Mesenteric fat pad (tissue), 1 donor: ENCODE measurements around the gene RPA1. TPM values are rescaled to one million over a fixed set of nuclear protein-coding genes. Genes with fewer than 3 reads are reported as not detected.
"Not testable (repeated sequence)": the region's sequence is repeated elsewhere in the genome, so short reads cannot be mapped to it uniquely, and the experiment has no call there.

Source experiments
- DNase-seq: peaks from one replicate; pipeline ENCODE4 v3.0.0-alpha.2; 2020; ENCODE audit warnings: low spot score
- total RNA-seq: library from RNA; stranded (reverse); fragmentation: NEBNext Ultra II Directional; extraction: Animal tissue kit (Norgen Biotek cat#: 25700); gene quantifications from one replicate; pipeline ENCODE4 v1.2.1, GENCODE V29; 2021
- donor health status: DM: yes; HTN: yes; CAD: no.

RPA1 gene
- total RNA-seq, 1 donor from 2014 or later, result 79.4 TPM

DNA sequence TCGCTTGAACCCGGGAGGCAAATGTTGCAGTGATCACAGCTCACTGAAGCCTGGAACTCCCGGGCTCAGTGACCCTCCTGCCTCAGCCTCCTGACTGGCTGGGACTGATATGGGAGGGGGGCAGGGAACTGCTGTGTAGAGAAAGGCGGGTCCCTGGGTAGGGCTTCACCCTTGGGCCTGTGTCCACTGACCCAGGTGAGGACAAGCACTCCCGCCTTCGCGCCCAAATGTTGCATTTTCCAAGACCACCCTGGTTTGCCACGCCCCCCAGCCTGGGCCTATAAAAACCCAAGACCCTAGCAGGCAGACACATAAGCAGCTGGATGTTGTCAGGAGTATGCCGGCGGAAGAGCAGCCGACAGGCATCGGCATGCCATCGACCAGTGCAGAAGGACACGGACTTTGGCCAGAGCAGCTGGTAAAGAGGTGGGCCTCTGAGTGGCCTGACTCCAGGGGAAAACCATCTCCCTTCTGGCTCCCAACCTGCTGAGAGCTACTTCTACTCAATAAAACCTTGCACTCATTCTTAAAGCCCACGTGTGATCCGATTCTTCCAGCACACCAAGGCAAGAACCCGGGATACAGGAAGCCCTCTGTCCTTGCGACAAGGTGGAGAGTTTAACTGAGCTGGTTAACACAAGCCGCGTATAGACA is 19.2 kb upstream of the RPA1 start:
- no peak for DNase-seq

GRCh38 chr17:1813088-1813487 is 16.7 kb upstream of the RPA1 start:
- no peak for DNase-seq

GRCh38 chr17:1820528-1821252 is 9.1 kb upstream of the RPA1 start:
- DNase-seq, result no peak

- DNase-seq, result no peak
Observed at GRCh38 chr17:1829216-1829591, 601 bp upstream of the RPA1 start.

- DNase-seq, result no peak
Observed at GRCh38 chr17:1830288-1830687, 483 bp downstream of the RPA1 start.

DNA sequence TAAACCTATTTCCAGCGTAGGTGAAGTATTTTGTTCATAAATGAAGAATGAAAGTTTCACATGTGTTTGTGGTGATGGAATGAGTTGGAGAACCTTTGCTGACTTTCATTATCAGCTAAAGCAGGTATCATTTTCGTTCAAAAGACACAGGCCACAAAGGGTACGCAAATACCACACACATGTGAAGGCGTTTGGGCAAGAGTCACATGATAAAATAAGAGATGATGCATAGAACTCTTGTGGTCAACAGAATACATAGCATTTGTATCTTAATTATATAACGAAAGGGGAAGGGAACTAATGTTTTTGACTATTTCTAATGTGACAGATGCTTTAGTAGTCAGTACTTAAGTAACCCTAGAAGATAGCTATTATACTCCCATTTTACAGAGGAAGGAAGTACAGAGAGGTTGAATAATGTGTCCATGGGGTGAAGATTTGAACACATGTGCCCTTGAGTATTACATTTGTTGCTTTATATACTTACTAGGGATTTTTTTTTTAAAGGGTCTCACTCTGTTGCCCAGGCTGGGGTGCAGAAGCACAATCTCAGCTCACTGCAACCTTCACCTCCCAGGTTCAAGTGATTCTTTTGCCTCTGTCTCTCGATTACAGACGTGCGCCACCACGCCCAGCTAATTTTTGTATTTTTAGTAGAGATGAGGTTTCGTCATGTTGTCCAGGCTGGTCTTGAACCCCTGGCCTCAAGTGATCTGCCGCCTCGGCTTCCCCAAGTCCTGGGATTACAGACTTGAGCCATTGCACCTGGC is 4.8 kb downstream of the RPA1 start:
- DNase-seq, result no peak

- DNase-seq, result no peak
Observed at GRCh38 chr17:1839516-1839915, 9.7 kb downstream of the RPA1 start.

DNA sequence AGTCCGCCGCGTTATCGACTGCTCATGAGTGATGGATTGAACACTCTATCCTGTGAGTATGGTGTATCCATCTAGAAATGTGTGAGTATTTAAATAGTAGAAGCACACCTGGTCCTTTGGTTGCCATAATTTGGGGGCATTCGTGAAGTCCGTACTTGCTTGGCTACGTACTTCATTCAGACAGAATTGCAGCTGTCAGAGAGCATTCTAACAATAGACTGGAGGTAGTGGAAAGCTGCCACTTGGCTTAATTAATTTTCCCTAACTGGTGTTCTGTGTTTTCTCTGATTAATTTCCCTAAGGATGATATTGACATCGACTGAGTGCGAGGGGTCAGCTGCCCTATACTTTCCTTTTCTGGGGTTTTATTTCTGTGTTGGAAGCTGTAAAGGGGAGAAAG is 14.1 kb downstream of the RPA1 start:
- no peak for DNase-seq

GRCh38 chr17:1847191-1847590 is 17.4 kb downstream of the RPA1 start:
- no peak for DNase-seq

DNA sequence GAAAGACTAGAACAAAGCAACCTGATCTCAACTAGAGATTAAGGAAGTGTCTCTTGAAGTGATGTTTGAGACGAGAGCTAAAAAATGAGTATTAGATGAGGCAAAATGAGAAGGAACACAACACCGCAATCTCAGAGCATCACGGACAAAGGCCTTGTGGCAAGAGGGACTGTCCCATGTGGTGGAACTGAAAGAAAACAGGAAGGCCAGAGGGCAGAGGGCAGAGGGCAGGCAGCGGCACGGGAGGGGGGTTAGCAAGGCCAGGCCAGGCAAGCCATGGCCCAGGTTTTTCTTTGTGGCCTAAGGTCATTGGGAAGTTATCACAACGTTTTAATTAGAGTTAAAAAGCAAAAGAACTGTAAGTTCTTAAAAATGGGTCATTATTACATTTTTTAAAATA is 22.5 kb downstream of the RPA1 start:
- no peak for DNase-seq

DNA sequence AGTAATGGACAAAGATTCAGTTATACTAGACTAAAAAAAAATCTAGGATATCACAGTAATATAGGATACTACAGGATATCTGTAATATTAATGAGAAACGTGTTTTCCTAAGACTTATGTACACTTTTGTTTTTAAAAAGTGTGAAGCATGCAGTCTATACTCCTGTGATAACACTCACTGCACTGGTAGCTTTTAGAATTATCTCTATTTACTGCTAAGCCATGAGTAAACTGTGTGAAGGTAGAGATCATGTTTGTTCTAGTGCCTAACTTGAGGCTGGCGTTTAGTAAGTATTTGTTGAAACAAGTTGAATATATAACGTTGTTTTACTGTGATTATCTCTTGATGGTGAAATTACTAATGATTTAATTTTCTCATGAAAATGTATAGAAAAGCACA is 23.9 kb downstream of the RPA1 start:
- no peak for DNase-seq

- DNase-seq, result not testable (repeated sequence)
Observed at GRCh38 chr17:1856462-1856861, 26.7 kb downstream of the RPA1 start.

DNA sequence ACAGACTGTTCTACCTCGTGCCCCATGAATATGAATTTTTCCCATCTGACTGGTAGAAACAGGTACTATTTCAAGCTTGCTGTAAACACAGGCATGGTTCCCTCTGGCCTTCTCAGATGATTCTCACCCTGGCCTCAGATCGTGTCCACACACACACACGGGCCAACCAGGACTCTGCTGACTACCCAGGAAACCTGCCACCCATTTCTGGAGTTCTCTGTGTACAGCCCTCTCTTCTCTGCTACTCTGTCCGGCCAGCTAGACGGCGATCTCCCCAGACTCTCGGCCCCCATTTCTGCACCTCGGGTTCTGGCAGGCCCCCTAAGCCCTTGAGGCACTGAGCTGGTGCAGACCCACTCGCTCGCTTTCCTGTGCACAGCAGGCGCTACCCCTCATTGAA is 31.2 kb downstream of the RPA1 start:
- no peak for DNase-seq

- DNase-seq, result no peak
Observed at GRCh38 chr17:1861391-1862010, 31.7 kb downstream of the RPA1 start.

GRCh38 chr17:1865252-1866037 is 35.6 kb downstream of the RPA1 start:
- no peak for DNase-seq

DNA sequence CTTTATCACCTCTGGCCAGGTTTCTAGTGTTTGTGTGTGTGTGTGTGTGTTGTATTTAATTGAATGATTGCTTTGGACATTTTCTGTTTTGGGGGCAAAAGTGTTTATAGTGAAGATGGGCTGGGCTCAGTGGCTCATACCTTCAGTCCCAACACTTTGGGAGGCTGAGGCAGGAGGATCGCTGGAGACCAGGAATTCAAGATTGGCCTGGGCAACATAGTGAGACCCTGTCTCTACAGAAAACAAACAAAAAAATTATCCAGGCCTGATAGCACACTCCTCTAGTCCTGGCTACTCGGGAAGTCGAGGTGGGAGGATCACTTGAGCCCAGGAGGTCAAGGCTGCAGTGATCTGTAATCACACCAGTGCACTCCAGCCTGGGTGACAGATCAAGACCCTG is 37.5 kb downstream of the RPA1 start:
- DNase-seq, result no peak

DNA sequence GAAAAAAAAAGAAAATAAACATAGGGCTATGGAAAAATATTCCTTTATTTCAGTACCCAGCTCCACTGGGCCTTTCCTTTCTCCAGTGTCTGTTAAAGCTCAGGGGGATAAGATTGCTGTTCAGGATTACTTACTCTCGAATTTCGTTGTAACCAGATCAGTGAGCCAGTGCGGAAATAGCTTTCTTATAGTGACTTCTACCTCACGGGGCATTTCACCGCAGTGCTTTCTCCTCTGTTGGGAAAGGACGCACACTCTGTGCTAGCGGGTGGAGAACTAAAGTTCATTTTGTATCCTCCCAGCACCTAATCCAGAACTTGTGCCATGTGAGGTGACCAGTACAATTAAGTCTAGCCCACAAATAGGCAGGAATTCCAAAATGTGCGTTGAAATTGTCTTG is 38.3 kb downstream of the RPA1 start:
- no peak for DNase-seq

DNA sequence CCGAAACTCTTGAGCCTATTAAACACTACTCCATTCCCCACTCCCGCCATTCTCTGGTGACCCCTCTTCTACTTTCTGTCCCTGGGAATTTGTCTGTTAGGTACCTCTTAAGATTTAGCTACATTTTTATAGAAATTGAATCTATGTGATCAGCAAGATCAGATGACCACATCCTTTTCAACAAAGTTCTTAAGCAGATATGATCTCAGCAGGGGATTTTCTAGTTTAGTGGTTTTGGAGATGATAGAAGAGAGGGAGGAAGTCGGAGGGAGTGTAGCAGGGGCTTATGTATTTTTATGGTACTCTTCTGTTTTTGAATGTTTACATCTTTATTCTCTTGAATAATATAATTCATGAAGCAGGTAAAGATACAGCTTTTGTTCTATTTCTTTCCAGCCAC is 40.8 kb downstream of the RPA1 start:
- DNase-seq, result no peak

DNA sequence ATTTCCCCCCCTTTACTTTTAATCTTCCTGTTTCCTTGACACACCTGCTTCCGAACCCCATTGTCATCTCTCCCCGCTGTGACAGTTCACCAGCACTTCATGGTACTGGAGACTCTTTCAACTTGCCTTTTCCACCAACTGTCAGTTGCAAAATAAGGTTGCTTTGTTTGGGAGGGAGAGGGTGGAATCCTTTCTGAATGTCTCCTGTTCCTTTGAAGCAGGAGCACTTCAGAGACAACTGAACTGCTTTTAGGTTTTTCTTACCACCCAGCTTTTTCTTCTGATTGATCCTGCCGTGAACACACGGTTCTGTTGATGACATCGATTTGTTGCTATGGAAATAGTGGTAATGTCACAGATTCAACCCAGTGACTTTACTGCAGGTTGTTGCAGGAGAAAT is 42.0 kb downstream of the RPA1 start:
- no peak for DNase-seq

GRCh38 chr17:1872254-1872653 is 42.4 kb downstream of the RPA1 start:
- no peak for DNase-seq

GRCh38 chr17:1872976-1873375 is 43.2 kb downstream of the RPA1 start:
- no peak for DNase-seq
